Measurements from ENCODE around the gene UGT3A1.
A peak's percentile ranks its signal among the peaks of the same experiment; 100 is the strongest.

Gene UGT3A1

DNA sequence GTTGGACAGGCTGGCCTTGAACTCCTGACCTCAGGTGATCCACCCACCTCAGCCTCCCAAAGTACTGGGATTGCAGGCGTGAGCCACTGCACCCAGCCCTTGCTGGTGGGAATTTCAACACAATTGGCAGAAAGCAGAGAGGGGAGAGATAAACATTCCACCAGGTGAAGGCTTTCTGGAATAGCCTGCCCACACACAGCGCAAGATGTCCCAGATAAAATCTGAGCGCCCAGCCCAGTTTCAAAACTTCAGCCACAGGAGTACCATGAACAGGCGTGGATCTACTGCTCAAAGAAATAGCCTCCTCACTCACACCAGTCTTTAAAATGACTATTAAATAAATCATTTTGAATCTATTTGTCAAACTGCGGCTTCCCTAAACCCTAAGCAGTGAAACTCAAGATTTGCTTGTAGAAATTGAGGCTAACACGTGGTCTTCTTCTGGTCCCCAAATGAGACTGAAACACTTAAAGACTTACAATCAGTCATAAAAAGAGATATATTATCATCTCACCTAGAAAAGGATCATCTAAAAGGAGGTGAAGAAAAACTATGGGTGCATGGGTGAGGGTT lies 87.5 kb downstream of the UGT3A1 start:
- peak overlapping the region; percentile 94 for H3K27ac ChIP-seq (ENCODE audit: low read depth, low read length, poor library complexity, severe bottlenecking)
- H3K4me3 ChIP-seq (ENCODE audit: low read depth, low read length, poor library complexity, severe bottlenecking) = no peak overlapping the region
- peaks cover 14% of the 10 kb centered on the region; the same call in 1 of the 2 replicates for H3F3A ChIP-seq (ENCODE audit: insufficient read depth, low read length)
- TF ChIP-seq EZH2 (IDR thresholded peaks at IDR 0.05; ENCODE audit: borderline replicate concordance, low read length) = no peak
- TF ChIP-seq, protein P1, sequence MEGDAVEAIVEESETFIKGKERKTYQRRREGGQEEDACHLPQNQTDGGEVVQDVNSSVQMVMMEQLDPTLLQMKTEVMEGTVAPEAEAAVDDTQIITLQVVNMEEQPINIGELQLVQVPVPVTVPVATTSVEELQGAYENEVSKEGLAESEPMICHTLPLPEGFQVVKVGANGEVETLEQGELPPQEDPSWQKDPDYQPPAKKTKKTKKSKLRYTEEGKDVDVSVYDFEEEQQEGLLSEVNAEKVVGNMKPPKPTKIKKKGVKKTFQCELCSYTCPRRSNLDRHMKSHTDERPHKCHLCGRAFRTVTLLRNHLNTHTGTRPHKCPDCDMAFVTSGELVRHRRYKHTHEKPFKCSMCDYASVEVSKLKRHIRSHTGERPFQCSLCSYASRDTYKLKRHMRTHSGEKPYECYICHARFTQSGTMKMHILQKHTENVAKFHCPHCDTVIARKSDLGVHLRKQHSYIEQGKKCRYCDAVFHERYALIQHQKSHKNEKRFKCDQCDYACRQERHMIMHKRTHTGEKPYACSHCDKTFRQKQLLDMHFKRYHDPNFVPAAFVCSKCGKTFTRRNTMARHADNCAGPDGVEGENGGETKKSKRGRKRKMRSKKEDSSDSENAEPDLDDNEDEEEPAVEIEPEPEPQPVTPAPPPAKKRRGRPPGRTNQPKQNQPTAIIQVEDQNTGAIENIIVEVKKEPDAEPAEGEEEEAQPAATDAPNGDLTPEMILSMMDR (IDR thresholded peaks at IDR 0.05; ENCODE audit: low read length) = no peak
- H3K9ac ChIP-seq (ENCODE audit: low read length) = no peak overlapping the region
- no peaks in the 10 kb centered on the region for H3K9me2 ChIP-seq (ENCODE audit: low read depth, low read length)
- no peak overlapping the region for H2AFZ ChIP-seq (ENCODE audit: low read length)
- no peak overlapping the region for H3K4me2 ChIP-seq (ENCODE audit: low read length)
- H4K20me1 ChIP-seq (ENCODE audit: insufficient read depth, low read length) = no peaks in the 10 kb centered on the region
- no peaks in the 10 kb centered on the region for H3K79me2 ChIP-seq (ENCODE audit: insufficient read depth, low read length)
- peaks cover 10% of the 10 kb centered on the region for H3K9me3 ChIP-seq (ENCODE audit: low read length)
- H3K4me1 ChIP-seq (ENCODE audit: insufficient read depth, low read length, severe bottlenecking) = peaks cover 86% of the 10 kb centered on the region
- H3K36me3 ChIP-seq (ENCODE audit: insufficient read depth, low read length) = peaks cover 8% of the 10 kb centered on the region; the same call in 1 of the 2 replicates
- no peaks in the 10 kb centered on the region for H3K27me3 ChIP-seq (ENCODE audit: insufficient read depth, low read length)

GRCh38 chr5:35902046-35902672 lies 89.0 kb downstream of the UGT3A1 start:
- Histone ChIP-seq H3K9me2 (ENCODE audit: low read depth, low read length) (no peaks in the 10 kb centered on the region), H3K9me3 (ENCODE audit: low read length) (peaks cover 10% of the 10 kb centered on the region), H3K9ac (ENCODE audit: low read length) (peak overlapping the region; percentile 61), H3K36me3 (ENCODE audit: insufficient read depth, low read length) (peaks cover 8% of the 10 kb centered on the region; the same call in 1 of the 2 replicates), H4K20me1 (ENCODE audit: insufficient read depth, low read length) (no peaks in the 10 kb centered on the region), H3K27ac (ENCODE audit: low read depth, low read length, poor library complexity, severe bottlenecking) (peak overlapping the region; percentile 94), H3K4me1 (ENCODE audit: insufficient read depth, low read length, severe bottlenecking) (peaks cover 75% of the 10 kb centered on the region), H3K4me3 (ENCODE audit: low read depth, low read length, poor library complexity, severe bottlenecking) (no peak overlapping the region), H3F3A (ENCODE audit: insufficient read depth, low read length) (peaks cover 14% of the 10 kb centered on the region), H3K79me2 (ENCODE audit: insufficient read depth, low read length) (no peaks in the 10 kb centered on the region), H3K27me3 (ENCODE audit: insufficient read depth, low read length) (no peaks in the 10 kb centered on the region), H2AFZ (ENCODE audit: low read length) (no peak overlapping the region), H3K4me2 (ENCODE audit: low read length) (peak overlapping the region; percentile 43)
- no peak for TF ChIP-seq EZH2 (IDR thresholded peaks at IDR 0.05; ENCODE audit: borderline replicate concordance, low read length)
- TF ChIP-seq, protein P1 (IDR thresholded peaks at IDR 0.05; ENCODE audit: low read length) = no peak
